ENCODE measurements around the gene LRRC8D.
"Not testable (repeated sequence)": the region's sequence is repeated elsewhere in the genome, so short reads cannot be mapped to it uniquely, and the experiment has no call there.

GRCh38 chr1:89984564-89985116 is 163.8 kb downstream of the LRRC8D start:
- TF ChIP-seq, protein P1, sequence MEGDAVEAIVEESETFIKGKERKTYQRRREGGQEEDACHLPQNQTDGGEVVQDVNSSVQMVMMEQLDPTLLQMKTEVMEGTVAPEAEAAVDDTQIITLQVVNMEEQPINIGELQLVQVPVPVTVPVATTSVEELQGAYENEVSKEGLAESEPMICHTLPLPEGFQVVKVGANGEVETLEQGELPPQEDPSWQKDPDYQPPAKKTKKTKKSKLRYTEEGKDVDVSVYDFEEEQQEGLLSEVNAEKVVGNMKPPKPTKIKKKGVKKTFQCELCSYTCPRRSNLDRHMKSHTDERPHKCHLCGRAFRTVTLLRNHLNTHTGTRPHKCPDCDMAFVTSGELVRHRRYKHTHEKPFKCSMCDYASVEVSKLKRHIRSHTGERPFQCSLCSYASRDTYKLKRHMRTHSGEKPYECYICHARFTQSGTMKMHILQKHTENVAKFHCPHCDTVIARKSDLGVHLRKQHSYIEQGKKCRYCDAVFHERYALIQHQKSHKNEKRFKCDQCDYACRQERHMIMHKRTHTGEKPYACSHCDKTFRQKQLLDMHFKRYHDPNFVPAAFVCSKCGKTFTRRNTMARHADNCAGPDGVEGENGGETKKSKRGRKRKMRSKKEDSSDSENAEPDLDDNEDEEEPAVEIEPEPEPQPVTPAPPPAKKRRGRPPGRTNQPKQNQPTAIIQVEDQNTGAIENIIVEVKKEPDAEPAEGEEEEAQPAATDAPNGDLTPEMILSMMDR (conservative IDR thresholded peaks at IDR 0.05; ENCODE audit: low read depth in 2 of 2): not testable (repeated sequence)
- TF ChIP-seq EZH2 (IDR thresholded peaks at IDR 0.05; ENCODE audit: low read depth, unreplicated experiment); POLR2AphosphoS5 (IDR thresholded peaks at IDR 0.05; ENCODE audit: low read depth); EZH2phosphoT487 (IDR thresholded peaks at IDR 0.05; ENCODE audit: unreplicated experiment); STAT1 (IDR thresholded peaks at IDR 0.05; ENCODE audit: unreplicated experiment); NANOG (IDR thresholded peaks at IDR 0.05; ENCODE audit: borderline replicate concordance); JUNB (IDR thresholded peaks at IDR 0.05; ENCODE audit: unreplicated experiment); CREB1 (CRISPR knock-in tag; IDR thresholded peaks at IDR 0.05; ENCODE audit: low read depth); ZNF114 (CRISPR knock-in tag; IDR thresholded peaks at IDR 0.05): not testable (repeated sequence)
- TF ChIP-seq, protein P2, sequence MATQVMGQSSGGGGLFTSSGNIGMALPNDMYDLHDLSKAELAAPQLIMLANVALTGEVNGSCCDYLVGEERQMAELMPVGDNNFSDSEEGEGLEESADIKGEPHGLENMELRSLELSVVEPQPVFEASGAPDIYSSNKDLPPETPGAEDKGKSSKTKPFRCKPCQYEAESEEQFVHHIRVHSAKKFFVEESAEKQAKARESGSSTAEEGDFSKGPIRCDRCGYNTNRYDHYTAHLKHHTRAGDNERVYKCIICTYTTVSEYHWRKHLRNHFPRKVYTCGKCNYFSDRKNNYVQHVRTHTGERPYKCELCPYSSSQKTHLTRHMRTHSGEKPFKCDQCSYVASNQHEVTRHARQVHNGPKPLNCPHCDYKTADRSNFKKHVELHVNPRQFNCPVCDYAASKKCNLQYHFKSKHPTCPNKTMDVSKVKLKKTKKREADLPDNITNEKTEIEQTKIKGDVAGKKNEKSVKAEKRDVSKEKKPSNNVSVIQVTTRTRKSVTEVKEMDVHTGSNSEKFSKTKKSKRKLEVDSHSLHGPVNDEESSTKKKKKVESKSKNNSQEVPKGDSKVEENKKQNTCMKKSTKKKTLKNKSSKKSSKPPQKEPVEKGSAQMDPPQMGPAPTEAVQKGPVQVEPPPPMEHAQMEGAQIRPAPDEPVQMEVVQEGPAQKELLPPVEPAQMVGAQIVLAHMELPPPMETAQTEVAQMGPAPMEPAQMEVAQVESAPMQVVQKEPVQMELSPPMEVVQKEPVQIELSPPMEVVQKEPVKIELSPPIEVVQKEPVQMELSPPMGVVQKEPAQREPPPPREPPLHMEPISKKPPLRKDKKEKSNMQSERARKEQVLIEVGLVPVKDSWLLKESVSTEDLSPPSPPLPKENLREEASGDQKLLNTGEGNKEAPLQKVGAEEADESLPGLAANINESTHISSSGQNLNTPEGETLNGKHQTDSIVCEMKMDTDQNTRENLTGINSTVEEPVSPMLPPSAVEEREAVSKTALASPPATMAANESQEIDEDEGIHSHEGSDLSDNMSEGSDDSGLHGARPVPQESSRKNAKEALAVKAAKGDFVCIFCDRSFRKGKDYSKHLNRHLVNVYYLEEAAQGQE (IDR thresholded peaks at IDR 0.05; ENCODE audit: unreplicated experiment): not testable (repeated sequence)
- TF ChIP-seq, protein P3, sequence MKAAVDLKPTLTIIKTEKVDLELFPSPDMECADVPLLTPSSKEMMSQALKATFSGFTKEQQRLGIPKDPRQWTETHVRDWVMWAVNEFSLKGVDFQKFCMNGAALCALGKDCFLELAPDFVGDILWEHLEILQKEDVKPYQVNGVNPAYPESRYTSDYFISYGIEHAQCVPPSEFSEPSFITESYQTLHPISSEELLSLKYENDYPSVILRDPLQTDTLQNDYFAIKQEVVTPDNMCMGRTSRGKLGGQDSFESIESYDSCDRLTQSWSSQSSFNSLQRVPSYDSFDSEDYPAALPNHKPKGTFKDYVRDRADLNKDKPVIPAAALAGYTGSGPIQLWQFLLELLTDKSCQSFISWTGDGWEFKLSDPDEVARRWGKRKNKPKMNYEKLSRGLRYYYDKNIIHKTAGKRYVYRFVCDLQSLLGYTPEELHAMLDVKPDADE (IDR thresholded peaks at IDR 0.05): not testable (repeated sequence)
- TF ChIP-seq, protein P4, sequence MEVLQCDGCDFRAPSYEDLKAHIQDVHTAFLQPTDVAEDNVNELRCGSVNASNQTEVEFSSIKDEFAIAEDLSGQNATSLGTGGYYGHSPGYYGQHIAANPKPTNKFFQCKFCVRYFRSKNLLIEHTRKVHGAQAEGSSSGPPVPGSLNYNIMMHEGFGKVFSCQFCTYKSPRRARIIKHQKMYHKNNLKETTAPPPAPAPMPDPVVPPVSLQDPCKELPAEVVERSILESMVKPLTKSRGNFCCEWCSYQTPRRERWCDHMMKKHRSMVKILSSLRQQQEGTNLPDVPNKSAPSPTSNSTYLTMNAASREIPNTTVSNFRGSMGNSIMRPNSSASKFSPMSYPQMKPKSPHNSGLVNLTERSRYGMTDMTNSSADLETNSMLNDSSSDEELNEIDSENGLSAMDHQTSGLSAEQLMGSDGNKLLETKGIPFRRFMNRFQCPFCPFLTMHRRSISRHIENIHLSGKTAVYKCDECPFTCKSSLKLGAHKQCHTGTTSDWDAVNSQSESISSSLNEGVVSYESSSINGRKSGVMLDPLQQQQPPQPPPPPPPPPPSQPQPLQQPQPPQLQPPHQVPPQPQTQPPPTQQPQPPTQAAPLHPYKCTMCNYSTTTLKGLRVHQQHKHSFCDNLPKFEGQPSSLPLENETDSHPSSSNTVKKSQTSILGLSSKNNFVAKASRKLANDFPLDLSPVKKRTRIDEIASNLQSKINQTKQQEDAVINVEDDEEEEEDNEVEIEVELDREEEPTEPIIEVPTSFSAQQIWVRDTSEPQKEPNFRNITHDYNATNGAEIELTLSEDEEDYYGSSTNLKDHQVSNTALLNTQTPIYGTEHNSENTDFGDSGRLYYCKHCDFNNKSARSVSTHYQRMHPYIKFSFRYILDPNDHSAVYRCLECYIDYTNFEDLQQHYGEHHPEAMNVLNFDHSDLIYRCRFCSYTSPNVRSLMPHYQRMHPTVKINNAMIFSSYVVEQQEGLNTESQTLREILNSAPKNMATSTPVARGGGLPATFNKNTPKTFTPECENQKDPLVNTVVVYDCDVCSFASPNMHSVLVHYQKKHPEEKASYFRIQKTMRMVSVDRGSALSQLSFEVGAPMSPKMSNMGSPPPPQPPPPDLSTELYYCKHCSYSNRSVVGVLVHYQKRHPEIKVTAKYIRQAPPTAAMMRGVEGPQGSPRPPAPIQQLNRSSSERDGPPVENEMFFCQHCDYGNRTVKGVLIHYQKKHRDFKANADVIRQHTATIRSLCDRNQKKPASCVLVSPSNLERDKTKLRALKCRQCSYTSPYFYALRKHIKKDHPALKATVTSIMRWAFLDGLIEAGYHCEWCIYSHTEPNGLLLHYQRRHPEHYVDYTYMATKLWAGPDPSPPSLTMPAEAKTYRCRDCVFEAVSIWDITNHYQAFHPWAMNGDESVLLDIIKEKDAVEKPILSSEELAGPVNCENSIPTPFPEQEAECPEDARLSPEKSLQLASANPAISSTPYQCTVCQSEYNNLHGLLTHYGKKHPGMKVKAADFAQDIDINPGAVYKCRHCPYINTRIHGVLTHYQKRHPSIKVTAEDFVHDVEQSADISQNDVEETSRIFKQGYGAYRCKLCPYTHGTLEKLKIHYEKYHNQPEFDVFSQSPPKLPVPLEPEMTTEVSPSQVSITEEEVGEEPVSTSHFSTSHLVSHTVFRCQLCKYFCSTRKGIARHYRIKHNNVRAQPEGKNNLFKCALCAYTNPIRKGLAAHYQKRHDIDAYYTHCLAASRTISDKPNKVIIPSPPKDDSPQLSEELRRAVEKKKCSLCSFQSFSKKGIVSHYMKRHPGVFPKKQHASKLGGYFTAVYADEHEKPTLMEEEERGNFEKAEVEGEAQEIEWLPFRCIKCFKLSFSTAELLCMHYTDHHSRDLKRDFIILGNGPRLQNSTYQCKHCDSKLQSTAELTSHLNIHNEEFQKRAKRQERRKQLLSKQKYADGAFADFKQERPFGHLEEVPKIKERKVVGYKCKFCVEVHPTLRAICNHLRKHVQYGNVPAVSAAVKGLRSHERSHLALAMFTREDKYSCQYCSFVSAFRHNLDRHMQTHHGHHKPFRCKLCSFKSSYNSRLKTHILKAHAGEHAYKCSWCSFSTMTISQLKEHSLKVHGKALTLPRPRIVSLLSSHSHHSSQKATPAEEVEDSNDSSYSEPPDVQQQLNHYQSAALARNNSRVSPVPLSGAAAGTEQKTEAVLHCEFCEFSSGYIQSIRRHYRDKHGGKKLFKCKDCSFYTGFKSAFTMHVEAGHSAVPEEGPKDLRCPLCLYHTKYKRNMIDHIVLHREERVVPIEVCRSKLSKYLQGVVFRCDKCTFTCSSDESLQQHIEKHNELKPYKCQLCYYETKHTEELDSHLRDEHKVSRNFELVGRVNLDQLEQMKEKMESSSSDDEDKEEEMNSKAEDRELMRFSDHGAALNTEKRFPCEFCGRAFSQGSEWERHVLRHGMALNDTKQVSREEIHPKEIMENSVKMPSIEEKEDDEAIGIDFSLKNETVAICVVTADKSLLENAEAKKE (CRISPR knock-in tag; IDR thresholded peaks at IDR 0.05): not testable (repeated sequence)
